ENCODE results near the gene ZCCHC7.

The ZCCHC7 gene

DNA sequence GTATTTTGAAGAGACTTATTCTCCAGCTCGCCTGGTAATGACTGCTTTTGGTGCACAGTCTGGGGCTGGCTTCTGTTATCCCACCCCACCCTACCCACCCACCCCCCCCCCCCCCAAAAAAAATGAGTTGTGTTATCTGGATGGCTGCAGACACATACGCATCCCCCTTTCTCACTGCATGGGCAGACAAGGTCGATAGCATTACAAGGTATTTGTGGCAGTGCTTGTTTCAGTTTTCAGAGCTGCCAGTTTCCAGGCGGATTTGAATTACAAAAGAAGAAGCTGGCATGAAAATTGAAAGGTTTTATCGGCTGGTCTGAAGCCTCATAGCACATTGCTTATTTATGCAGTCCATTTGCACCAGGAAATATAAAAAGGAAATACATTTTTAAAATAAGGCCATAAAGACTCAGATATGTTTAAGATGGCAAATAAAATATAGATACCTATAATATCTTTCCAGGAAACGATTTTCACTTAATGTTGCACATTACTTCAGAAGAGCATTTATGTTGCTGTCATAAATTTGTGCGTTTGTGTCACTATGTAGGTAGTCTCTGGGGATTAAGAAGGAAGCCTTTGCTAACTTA lies 217.0 kb downstream of the ZCCHC7 start:
- DNase-seq (ENCODE audit: extremely low read depth, low read depth), result no peak
- TF ChIP-seq, protein P1, sequence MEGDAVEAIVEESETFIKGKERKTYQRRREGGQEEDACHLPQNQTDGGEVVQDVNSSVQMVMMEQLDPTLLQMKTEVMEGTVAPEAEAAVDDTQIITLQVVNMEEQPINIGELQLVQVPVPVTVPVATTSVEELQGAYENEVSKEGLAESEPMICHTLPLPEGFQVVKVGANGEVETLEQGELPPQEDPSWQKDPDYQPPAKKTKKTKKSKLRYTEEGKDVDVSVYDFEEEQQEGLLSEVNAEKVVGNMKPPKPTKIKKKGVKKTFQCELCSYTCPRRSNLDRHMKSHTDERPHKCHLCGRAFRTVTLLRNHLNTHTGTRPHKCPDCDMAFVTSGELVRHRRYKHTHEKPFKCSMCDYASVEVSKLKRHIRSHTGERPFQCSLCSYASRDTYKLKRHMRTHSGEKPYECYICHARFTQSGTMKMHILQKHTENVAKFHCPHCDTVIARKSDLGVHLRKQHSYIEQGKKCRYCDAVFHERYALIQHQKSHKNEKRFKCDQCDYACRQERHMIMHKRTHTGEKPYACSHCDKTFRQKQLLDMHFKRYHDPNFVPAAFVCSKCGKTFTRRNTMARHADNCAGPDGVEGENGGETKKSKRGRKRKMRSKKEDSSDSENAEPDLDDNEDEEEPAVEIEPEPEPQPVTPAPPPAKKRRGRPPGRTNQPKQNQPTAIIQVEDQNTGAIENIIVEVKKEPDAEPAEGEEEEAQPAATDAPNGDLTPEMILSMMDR (IDR thresholded peaks at IDR 0.05; ENCODE audit: low read depth, low read length, missing control alignments), result no peak
- H3K4me3 ChIP-seq (replicated peaks; ENCODE audit: low read depth, low read length), result no peak overlapping the region

DNA sequence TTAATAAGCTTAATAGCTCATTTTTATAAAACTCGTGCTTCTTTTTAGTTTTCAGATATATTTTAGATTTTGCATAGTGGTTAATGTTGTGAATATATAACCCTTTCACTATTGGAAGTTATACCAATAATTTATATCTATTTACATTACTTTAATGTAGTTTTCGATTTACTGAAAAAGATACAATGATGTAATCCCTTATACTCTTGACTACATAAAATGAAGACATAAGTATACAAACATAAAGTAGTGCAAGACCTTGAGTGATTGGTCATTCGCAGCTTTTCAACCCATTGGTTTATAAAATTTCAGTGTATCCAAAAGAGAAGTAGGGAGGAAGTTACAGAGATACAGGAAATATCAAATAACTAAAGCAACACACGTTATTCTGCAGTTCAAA lies 217.8 kb downstream of the ZCCHC7 start:
- no peak overlapping the region for H3K4me3 ChIP-seq (replicated peaks; ENCODE audit: low read depth, low read length)
- DNase-seq (ENCODE audit: extremely low read depth, low read depth), result no peak
- TF ChIP-seq, protein P1 (IDR thresholded peaks at IDR 0.05; ENCODE audit: low read depth, low read length, missing control alignments), result no peak

DNA sequence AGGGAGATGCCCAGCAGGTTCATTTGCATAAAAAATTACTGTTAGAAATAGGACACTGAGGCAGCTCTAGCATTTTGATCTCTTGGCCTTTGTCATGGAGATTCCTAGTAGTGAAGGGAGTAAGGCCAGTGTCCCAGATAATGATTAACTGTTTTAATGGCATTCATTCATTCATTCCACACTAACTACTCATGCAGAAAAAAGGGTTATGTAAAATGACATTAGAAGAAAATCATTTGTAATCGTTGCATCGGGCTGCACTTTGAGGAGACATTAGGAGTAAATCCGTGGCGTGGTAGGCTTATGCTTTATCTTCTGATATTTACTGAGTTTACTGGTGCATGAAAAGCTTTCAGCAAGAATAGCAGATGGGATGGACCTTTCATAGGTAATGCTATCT lies 219.5 kb downstream of the ZCCHC7 start:
- TF ChIP-seq, protein P1 (IDR thresholded peaks at IDR 0.05; ENCODE audit: low read depth, low read length, missing control alignments), result no peak
- DNase-seq (ENCODE audit: extremely low read depth, low read depth), result no peak
- H3K4me3 ChIP-seq (replicated peaks; ENCODE audit: low read depth, low read length), result no peak overlapping the region

DNA sequence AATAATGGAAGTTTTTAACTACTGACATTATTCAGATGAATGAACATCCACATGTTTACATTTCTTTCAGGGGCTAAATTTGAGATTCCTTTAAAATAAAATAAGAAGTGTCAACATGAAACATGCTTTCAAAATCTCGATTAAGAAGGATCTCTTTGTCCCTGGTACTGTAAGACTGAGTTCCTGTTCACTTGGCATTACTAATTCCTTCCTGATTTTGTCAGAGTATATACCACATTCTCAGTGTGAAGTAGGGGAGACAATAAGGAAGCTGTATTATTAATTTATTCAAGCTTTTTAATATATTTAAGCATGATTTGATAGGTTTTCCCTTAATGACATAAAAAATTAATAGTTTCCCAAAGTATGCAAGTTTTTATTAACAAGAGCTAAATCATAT lies 220.6 kb downstream of the ZCCHC7 start:
- no peak for DNase-seq (ENCODE audit: extremely low read depth, low read depth)
- H3K4me3 ChIP-seq (replicated peaks; ENCODE audit: low read depth, low read length), result no peak overlapping the region
- TF ChIP-seq, protein P1 (IDR thresholded peaks at IDR 0.05; ENCODE audit: low read depth, low read length, missing control alignments), result no peak

DNA sequence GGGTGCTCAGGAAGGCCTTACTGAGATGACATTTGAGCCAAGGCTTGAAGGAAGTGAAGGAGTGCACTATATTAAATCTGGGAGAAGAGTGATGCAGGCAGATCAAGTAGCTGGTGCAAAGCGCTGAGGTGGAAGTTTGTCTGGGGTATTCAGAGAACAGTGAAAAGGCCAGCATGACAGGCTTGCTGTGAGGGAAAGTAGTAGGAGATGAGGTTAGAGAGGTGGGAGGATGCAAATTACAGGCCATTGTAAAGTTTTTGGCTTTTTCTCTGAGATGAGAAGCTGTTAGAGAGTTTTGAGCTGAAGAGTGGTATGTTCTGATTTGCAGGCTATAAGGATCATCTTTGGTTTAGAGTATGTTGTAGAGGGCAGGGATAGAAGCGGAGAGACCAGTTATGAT lies 221.3 kb downstream of the ZCCHC7 start:
- no peak for DNase-seq (ENCODE audit: extremely low read depth, low read depth)
- TF ChIP-seq, protein P1 (IDR thresholded peaks at IDR 0.05; ENCODE audit: low read depth, low read length, missing control alignments), result no peak
- H3K4me3 ChIP-seq (replicated peaks; ENCODE audit: low read depth, low read length), result no peak overlapping the region

DNA sequence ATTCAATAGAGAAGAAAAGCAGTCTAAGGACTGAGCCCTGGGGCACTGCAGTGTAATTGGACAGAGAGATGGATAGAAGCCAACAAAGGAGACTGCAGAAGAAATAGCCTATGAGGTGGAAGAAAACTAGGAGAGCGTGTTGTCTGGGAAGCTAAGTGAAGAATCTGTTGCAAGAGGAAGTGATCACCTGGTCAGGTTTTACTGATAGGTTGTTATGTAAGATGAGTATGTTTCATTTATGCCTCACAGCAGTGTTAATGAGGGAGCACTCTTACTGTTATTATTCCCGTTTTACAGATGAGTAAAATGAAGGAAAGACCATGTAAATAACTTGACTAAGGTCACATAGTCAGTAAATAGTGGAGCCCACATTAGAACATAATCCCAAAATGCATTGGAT lies 222.1 kb downstream of the ZCCHC7 start:
- H3K4me3 ChIP-seq (replicated peaks; ENCODE audit: low read depth, low read length), result no peak overlapping the region
- DNase-seq (ENCODE audit: extremely low read depth, low read depth), result no peak
- TF ChIP-seq, protein P1 (IDR thresholded peaks at IDR 0.05; ENCODE audit: low read depth, low read length, missing control alignments), result no peak

DNA sequence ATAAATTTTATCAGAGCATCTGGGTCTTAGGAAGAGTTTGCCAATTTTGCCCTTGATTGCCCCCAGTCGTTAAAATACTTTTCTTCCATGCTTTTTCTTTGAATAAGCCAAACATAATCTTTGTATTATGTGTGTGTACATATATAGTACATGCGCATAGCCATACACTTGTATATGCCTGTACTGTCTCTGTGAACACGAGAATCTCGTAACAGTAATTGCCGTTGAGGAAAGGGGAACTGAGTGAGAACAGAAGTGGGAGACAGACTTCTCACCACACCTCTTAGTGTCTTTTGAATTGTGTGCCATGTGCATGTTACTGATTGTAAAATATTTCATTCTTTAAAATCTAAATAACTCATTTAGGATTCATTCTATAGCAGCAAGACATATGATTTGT lies 222.5 kb downstream of the ZCCHC7 start:
- TF ChIP-seq, protein P1 (IDR thresholded peaks at IDR 0.05; ENCODE audit: low read depth, low read length, missing control alignments), result no peak
- no peak overlapping the region for H3K4me3 ChIP-seq (replicated peaks; ENCODE audit: low read depth, low read length)
- DNase-seq (ENCODE audit: extremely low read depth, low read depth), result no peak
